ENCODE data around the gene GFPT2. TPM values are rescaled to one million over a fixed set of nuclear protein-coding genes. Genes with fewer than 3 reads are reported as not detected.

The GFPT2 gene
- total RNA-seq, 1 donor from 2014 or later = 17.6 TPM

GRCh38 chr5:180281706-180282105, 71.4 kb downstream of the GFPT2 start:
- Mint-ChIP-seq H3K36me3 (peaks cover 59% of the 10 kb centered on the region), H3K4me1 (ENCODE audit: unreplicated experiment) (peaks cover 4% of the 10 kb centered on the region), H3K27ac (peak overlapping the region; percentile 53), H3K9me3 (peaks cover 14% of the 10 kb centered on the region), H3K4me3 (no peak overlapping the region), H3K27me3 (no peaks in the 10 kb centered on the region)
- DNase-seq (ENCODE audit: extremely low spot score, unreplicated experiment) = no peak
- TF ChIP-seq, protein P1, sequence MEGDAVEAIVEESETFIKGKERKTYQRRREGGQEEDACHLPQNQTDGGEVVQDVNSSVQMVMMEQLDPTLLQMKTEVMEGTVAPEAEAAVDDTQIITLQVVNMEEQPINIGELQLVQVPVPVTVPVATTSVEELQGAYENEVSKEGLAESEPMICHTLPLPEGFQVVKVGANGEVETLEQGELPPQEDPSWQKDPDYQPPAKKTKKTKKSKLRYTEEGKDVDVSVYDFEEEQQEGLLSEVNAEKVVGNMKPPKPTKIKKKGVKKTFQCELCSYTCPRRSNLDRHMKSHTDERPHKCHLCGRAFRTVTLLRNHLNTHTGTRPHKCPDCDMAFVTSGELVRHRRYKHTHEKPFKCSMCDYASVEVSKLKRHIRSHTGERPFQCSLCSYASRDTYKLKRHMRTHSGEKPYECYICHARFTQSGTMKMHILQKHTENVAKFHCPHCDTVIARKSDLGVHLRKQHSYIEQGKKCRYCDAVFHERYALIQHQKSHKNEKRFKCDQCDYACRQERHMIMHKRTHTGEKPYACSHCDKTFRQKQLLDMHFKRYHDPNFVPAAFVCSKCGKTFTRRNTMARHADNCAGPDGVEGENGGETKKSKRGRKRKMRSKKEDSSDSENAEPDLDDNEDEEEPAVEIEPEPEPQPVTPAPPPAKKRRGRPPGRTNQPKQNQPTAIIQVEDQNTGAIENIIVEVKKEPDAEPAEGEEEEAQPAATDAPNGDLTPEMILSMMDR (conservative IDR thresholded peaks at IDR 0.05) = no peak

DNA sequence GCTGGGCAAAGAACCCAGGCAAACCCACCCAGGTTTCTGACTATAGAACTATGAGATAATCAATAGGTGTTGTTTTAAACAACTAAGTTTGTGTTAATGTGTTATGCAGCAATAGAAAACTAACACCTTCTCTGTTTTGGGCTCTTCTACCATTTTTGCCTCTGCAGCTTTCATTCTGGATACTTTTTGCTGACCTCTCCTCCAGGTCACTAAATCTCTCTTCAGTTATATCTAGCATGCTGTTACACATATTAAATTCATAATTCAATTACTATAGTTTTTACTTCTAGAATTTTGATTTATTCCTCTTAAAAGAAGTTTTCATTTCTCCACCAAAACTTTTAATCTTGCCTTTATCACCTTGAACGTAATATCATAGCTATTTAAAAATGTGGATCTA, 78.4 kb downstream of the GFPT2 start:
- Mint-ChIP-seq H3K27ac (no peak overlapping the region), H3K9me3 (peaks cover 32% of the 10 kb centered on the region), H3K4me1 (ENCODE audit: unreplicated experiment) (no peaks in the 10 kb centered on the region), H3K27me3 (no peaks in the 10 kb centered on the region), H3K36me3 (peaks cover 63% of the 10 kb centered on the region), H3K4me3 (no peak overlapping the region)
- no peak for DNase-seq (ENCODE audit: extremely low spot score, unreplicated experiment)
- TF ChIP-seq, protein P1 (conservative IDR thresholded peaks at IDR 0.05) = no peak

DNA sequence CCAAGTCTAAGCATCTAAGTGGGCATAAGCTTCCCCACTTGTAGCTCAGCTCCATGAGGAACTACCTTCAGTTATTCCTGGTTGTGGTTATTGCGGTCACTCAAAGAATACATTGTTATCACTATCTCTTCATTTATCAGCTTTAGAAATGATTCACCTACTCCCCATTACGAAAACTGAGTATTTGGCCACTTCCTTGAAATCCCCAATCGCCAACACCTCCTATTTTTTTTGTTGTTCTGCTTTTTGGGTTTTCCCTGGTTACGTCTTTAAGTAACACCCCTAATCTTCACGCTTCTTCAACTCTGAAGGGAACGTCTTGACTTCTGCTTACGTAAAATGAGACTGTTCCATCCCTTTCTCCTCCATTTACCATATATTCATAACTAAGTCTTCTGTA, 81.9 kb downstream of the GFPT2 start:
- Mint-ChIP-seq H3K9me3 (peaks cover 20% of the 10 kb centered on the region), H3K27ac (no peak overlapping the region), H3K4me3 (no peak overlapping the region), H3K36me3 (peaks cover 55% of the 10 kb centered on the region), H3K4me1 (ENCODE audit: unreplicated experiment) (no peaks in the 10 kb centered on the region), H3K27me3 (no peaks in the 10 kb centered on the region)
- TF ChIP-seq, protein P1 (conservative IDR thresholded peaks at IDR 0.05) = no peak
- no peak for DNase-seq (ENCODE audit: extremely low spot score, unreplicated experiment)

DNA sequence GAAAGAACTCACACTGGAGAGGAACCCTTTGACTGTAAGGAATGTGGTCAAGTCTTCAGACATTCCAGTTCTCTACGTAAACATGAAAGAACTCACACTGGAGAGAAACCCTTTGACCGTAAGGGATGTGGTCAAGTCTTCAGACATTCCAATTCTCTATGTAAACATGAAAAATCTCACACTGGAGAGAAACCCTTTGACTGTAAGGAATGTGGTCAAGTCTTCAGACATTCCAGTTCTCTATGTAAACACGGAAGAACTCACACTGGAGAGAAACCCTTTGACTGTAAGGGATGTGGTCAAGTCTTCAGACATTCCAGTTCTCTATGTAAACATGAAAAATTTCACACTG, 93.9 kb downstream of the GFPT2 start:
- DNase-seq (ENCODE audit: extremely low spot score, unreplicated experiment) = no peak
- TF ChIP-seq, protein P1 (conservative IDR thresholded peaks at IDR 0.05) = no peak
- Mint-ChIP-seq H3K9me3 (peaks cover 30% of the 10 kb centered on the region), H3K36me3 (peaks cover 81% of the 10 kb centered on the region), H3K27ac (no peak overlapping the region), H3K4me1 (ENCODE audit: unreplicated experiment) (no peaks in the 10 kb centered on the region), H3K27me3 (no peaks in the 10 kb centered on the region), H3K4me3 (no peak overlapping the region)

GRCh38 chr5:180253036-180253824, 99.9 kb downstream of the GFPT2 start:
- no peak overlapping the region for H3K4me3 Mint-ChIP-seq
- no peak for DNase-seq (ENCODE audit: extremely low spot score, unreplicated experiment)

More at GRCh38 chr5:180253036-180253824, 99.9 kb downstream of the GFPT2 start:
- TF ChIP-seq, protein P1 (conservative IDR thresholded peaks at IDR 0.05) = no peak
- Mint-ChIP-seq H3K27me3 (no peaks in the 10 kb centered on the region), H3K9me3 (peaks cover 19% of the 10 kb centered on the region), H3K27ac (no peak overlapping the region), H3K36me3 (peaks cover 66% of the 10 kb centered on the region), H3K4me1 (ENCODE audit: unreplicated experiment) (no peaks in the 10 kb centered on the region)

All from type B pancreatic cell (in vitro differentiated cells).